Endothelial cell of umbilical vein (primary cell): Measurements from ENCODE around the gene POU3F3.

Experiments used
- CTCF ChIP-seq, 2 donors: IDR thresholded peaks; 1 replicate in 1 of 2; 2 replicates in 1 of 2; pipeline ENCODE4 v1.5.1; 2011; ENCODE audit warnings: low read length in 2 of 2, mild to moderate bottlenecking in 2 of 2, moderate library complexity in 2 of 2, control low read depth in 1 of 2, inconsistent platforms in 1 of 2, low read depth in 1 of 2; ENCODE audit not compliant: insufficient read depth in 1 of 2; ENCODE audit errors: extremely low read depth in 1 of 2
- EZH2 ChIP-seq: IDR thresholded peaks from 2 replicates; pipeline ENCODE4 v1.6.1; 2012; ENCODE audit warnings: borderline replicate concordance, low read depth, mild to moderate bottlenecking, moderate library complexity, low read length, inconsistent platforms; ENCODE audit not compliant: severe bottlenecking
- FOS ChIP-seq: IDR thresholded peaks from 2 replicates; pipeline ENCODE4 v1.6.1; 2011; ENCODE audit warnings: mild to moderate bottlenecking, low read length, moderate library complexity, borderline replicate concordance; ENCODE audit not compliant: insufficient read depth
- GATA2 ChIP-seq: IDR thresholded peaks from 2 replicates; pipeline ENCODE4 v1.7.0; 2011; ENCODE audit warnings: low read depth, mild to moderate bottlenecking, moderate library complexity, mixed read lengths, low read length; ENCODE audit not compliant: insufficient read length, insufficient read depth
- JUN ChIP-seq: IDR thresholded peaks from 2 replicates; pipeline ENCODE4 v1.6.1; 2011; ENCODE audit warnings: borderline replicate concordance, low read depth; ENCODE audit not compliant: insufficient read length, insufficient read depth
- MAX ChIP-seq: IDR thresholded peaks from 2 replicates; pipeline ENCODE4 v1.6.1; 2011; ENCODE audit not compliant: insufficient read depth, insufficient read length
- MYC ChIP-seq: IDR thresholded peaks from one replicate; pipeline ENCODE4 v1.6.1; 2011; ENCODE audit warnings: mild to moderate bottlenecking, low read depth, low read length
- POLR2A ChIP-seq: IDR thresholded peaks from 2 replicates; pipeline ENCODE4 v1.6.1; 2012; ENCODE audit warnings: low read depth, mild to moderate bottlenecking, control low read depth, low read length
- POLR2AphosphoS5 ChIP-seq: IDR thresholded peaks from 2 replicates; pipeline ENCODE4 v1.6.1; 2012; ENCODE audit warnings: low read depth, mild to moderate bottlenecking, control low read depth, low read length, moderate library complexity; ENCODE audit not compliant: insufficient read depth

- no peak for TF ChIP-seq MAX
- TF ChIP-seq POLR2A = no peak
- TF ChIP-seq CTCF (IDR thresholded peaks at IDR 0.05; ENCODE audit: extremely low read depth in 1 of 2, insufficient read depth in 1 of 2, low read depth in 1 of 2, low read length in 2 of 2) = no peak
- no peak for TF ChIP-seq MYC
- no peak for TF ChIP-seq EZH2
- no peak for TF ChIP-seq JUN
- TF ChIP-seq GATA2 = no peak
- TF ChIP-seq POLR2AphosphoS5 = no peak
- TF ChIP-seq FOS = no peak
Observed at GRCh38 chr2:104859766-104860450, 6.0 kb downstream of the POU3F3 start.
